ENCODE measurements around the gene CEACAM16.
"Not testable (repeated sequence)": the region's sequence is repeated elsewhere in the genome, so short reads cannot be mapped to it uniquely, and the experiment has no call there.

CEACAM16 gene

GRCh38 chr19:44720945-44721344 lies 22.0 kb downstream of the CEACAM16 start:
- no peak for DNase-seq (ENCODE audit: low read depth)
- no peak overlapping the region for H3K4me3 ChIP-seq (ENCODE audit: low read depth, low read length)
- TF ChIP-seq, protein P1, sequence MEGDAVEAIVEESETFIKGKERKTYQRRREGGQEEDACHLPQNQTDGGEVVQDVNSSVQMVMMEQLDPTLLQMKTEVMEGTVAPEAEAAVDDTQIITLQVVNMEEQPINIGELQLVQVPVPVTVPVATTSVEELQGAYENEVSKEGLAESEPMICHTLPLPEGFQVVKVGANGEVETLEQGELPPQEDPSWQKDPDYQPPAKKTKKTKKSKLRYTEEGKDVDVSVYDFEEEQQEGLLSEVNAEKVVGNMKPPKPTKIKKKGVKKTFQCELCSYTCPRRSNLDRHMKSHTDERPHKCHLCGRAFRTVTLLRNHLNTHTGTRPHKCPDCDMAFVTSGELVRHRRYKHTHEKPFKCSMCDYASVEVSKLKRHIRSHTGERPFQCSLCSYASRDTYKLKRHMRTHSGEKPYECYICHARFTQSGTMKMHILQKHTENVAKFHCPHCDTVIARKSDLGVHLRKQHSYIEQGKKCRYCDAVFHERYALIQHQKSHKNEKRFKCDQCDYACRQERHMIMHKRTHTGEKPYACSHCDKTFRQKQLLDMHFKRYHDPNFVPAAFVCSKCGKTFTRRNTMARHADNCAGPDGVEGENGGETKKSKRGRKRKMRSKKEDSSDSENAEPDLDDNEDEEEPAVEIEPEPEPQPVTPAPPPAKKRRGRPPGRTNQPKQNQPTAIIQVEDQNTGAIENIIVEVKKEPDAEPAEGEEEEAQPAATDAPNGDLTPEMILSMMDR (IDR thresholded peaks at IDR 0.05; ENCODE audit: low read depth, low read length), result no peak
- no peak for TF ChIP-seq MYC (IDR thresholded peaks at IDR 0.05; ENCODE audit: low read depth, low read length)

DNA sequence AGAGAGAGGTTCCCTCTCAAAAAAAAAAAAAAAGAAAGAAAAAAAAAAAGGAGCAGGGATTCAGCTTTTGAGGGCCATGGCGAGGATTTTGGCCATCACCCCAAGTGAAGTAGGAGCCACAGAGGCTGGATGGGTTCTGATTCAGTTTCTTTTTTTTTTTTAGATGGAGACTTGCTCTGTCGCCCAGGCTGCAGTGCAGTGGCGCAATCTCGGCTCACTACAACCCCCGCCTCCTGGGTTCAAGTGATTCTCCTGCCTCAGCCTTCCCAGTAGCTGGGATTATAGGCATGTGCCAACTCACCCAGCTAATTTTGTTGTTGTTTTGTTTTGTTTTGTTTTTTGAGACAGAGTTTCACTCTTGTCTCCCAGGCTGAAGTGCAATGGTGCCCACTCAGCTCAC lies 22.4 kb downstream of the CEACAM16 start:
- DNase-seq (ENCODE audit: low read depth); H3K4me3 ChIP-seq (ENCODE audit: low read depth, low read length): not testable (repeated sequence)

DNA sequence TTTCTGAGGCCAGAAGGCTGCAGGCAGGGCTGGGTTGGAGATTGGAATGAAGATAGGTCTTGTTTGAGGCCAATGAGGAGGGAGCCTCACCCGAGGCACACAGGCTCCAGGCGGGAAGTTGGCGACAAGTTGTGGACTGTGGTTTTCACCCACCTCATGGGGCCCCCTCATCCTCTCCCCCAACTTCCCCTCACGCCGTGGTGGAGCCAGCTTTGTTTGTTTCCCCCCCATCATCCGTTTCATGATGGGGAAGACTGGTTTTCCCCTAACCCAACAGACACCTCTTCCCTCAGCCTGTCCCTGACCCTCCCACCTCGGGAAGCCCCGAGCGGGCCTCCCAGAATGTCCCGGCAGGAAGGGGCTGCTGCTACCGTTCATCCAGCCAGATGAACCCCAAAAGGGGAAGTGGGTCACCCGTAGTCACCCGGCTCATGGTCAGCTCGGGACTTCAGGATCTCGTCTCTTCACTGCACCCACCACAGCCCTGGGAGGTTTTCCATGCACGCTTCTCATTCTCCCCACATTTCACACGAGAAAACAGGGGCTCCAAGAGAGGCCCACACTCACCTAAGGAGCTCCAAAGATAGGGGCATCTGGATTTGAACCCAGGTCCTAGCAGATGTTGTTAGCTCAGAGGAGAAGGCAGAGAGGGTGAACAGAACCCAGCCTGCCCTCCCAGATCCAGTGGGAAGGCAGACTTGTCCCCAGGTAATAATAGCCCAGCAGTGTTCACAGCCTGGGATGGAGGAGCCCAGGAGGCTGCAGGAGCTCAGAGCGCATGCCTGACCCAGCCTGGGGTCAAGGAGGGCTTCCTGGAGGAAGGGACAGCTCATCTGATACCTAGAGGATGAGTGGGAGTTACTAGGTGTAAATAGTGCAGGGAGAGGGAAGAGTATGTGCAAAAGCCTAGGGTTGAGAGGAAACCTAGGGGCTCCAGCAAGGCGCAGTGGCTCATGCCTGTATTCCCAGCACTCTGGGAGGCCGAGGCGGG lies 23.5 kb downstream of the CEACAM16 start:
- DNase-seq (ENCODE audit: low read depth), result peak; percentile 91
- TF ChIP-seq POLR2A (IDR thresholded peaks at IDR 0.05; ENCODE audit: extremely low read depth, insufficient read length), result no peak
- TF ChIP-seq, protein P2, sequence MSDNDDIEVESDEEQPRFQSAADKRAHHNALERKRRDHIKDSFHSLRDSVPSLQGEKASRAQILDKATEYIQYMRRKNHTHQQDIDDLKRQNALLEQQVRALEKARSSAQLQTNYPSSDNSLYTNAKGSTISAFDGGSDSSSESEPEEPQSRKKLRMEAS (IDR thresholded peaks at IDR 0.05; ENCODE audit: low read depth, low read length), result peak; percentile 21; the same call in 1 of the 2 replicates
- no peak overlapping the region for H3K4me3 ChIP-seq (ENCODE audit: low read depth, low read length)

DNA sequence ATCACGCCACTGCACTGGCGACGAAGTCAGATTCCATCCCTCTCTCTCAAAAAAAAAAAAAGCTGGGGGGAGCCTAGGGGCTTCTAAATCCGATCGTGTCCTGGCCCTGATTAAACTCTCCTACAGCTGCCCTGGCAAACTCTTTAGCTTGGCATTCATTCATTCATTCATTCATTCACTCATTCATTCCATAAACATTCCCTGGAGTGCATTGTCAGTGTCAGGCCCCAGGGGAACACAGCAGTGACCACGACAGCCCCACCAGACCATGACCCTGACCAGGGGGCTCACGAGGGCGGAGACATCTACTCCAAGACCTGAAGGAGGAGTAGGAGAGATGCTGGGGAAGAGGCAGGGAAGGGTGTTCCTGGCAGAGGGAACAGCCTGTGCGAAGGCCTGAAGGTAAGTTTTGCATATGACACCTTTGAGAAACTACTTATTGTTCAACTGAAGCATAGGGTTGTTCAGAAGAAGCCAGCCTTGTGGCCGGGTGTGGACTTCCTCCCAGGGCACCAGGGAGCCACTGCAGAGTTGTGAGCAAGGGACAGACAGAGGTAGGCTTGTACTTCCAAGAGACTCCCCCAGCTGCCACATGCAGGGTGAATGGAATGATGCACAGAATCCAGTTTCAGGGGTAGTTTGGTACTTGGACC lies 24.5 kb downstream of the CEACAM16 start:
- H3K4me3 ChIP-seq (ENCODE audit: low read depth, low read length), result no peak overlapping the region
- no peak for DNase-seq (ENCODE audit: low read depth)
- TF ChIP-seq, protein P1 (IDR thresholded peaks at IDR 0.05; ENCODE audit: low read depth, low read length), result no peak
- no peak for TF ChIP-seq POLR2A (IDR thresholded peaks at IDR 0.05; ENCODE audit: extremely low read depth, insufficient read length)
- no peak for TF ChIP-seq MYC (IDR thresholded peaks at IDR 0.05; ENCODE audit: low read depth, low read length)
- TF ChIP-seq, protein P2 (IDR thresholded peaks at IDR 0.05; ENCODE audit: low read depth, low read length), result no peak

DNA sequence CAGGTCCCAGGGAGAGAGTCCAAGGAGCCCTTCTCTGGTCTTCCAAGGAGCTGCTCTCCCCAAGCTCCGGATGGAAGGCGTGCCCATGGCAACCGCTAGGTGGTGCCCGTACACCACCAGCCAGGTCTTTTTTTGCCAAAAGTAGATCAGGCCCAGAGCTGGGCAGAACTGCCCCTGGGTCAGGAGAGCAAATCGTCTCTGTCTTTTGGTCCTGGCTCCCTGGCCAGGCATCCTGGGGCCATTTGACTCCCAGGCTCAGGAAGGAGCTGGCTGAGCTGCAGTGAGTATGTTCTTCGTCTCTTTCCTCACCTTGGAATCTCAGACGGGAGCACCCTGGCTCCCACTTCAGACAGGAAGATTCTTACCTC lies 25.0 kb downstream of the CEACAM16 start:
- H3K4me3 ChIP-seq (ENCODE audit: low read depth, low read length), result no peak overlapping the region
- TF ChIP-seq MYC (IDR thresholded peaks at IDR 0.05; ENCODE audit: low read depth, low read length) (peak; percentile 31), POLR2A (IDR thresholded peaks at IDR 0.05; ENCODE audit: extremely low read depth, insufficient read length) (no peak)
- TF ChIP-seq, protein P2 (IDR thresholded peaks at IDR 0.05; ENCODE audit: low read depth, low read length), result peak; percentile 14; the same call in 1 of the 2 replicates
- TF ChIP-seq, protein P1 (IDR thresholded peaks at IDR 0.05; ENCODE audit: low read depth, low read length), result peak; percentile 68
- DNase-seq (ENCODE audit: low read depth), result peak; percentile 78

DNA sequence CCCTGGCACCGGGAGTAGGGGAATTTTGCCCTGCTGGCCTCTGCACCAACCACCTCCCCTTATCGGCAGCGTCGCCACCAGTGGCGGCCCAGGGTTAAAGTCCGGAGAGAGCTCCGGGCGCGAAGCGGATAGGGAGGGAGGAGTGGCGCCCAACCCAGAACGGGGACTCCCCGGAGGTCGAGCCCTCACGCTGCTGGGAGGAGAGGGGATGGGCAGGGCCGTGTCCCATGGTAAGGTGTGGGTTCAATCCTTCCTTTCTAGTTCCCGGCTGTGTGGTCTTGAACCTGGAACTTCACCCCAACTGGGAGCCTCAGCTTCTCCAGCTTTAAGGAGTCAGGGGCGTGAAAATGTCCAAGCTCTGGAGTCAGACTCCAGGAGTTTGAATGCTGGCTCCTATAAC lies 26.3 kb downstream of the CEACAM16 start:
- TF ChIP-seq, protein P1 (IDR thresholded peaks at IDR 0.05; ENCODE audit: low read depth, low read length), result no peak
- TF ChIP-seq, protein P2 (IDR thresholded peaks at IDR 0.05; ENCODE audit: low read depth, low read length), result no peak
- TF ChIP-seq MYC (IDR thresholded peaks at IDR 0.05; ENCODE audit: low read depth, low read length) (no peak), POLR2A (IDR thresholded peaks at IDR 0.05; ENCODE audit: extremely low read depth, insufficient read length) (no peak)
- no peak overlapping the region for H3K4me3 ChIP-seq (ENCODE audit: low read depth, low read length)
- no peak for DNase-seq (ENCODE audit: low read depth)

Data from NB4 (cell line).